GM19455 (cell line): ENCODE data around the gene EIF3L.

Experiments
- ATAC-seq: cut with Tn5 transposase; IDR thresholded peaks from one replicate; pipeline ENCODE4 v1.9.1; 2021; ENCODE audit not compliant: unreplicated experiment

EIF3L gene

DNA sequence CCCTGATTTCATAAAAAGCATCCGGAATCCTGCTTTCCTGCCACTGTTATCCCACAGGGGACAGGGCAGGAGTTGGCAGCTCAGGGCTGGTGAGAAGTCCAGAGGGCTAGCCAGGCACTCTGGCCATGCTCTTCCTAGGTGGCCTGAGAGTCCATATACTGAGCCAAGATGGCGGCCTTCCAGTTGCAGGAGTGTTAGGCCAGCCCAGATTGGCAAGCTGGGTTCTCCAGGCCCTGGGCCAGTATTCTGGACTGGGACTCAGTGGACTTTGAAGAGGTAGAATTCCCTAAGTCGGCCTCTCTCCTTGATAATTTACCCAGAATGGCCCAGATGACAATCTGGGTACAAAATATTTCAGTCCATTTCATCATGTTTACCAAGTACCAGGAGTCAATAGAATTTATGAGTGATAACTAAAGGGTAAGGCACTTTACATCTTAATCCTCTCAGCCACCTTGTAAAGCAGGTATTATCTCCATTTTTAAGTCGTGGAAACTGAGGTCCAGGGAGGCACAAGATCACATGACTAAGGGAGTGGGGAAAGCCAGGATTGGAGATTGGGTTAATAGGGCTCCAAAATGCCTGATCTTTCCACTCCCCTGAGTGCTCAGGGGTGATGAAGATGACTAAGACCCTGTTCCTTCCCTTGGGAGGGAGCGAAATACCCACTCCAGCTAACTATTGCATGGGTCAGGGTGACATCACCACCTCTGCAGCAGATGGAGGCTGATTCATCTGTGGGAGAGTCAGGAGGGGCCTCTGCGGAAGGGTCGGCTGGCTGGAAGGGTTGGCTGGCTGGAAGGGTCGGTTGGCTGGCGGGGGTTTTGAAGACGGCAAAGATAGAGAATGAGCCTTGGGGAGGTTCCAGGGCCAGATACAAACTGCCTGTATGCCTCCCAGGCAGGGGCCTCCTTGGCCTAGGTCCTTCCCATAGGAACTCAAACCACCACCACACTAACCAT, 55.6 kb downstream of the EIF3L start:
- no peak for ATAC-seq

DNA sequence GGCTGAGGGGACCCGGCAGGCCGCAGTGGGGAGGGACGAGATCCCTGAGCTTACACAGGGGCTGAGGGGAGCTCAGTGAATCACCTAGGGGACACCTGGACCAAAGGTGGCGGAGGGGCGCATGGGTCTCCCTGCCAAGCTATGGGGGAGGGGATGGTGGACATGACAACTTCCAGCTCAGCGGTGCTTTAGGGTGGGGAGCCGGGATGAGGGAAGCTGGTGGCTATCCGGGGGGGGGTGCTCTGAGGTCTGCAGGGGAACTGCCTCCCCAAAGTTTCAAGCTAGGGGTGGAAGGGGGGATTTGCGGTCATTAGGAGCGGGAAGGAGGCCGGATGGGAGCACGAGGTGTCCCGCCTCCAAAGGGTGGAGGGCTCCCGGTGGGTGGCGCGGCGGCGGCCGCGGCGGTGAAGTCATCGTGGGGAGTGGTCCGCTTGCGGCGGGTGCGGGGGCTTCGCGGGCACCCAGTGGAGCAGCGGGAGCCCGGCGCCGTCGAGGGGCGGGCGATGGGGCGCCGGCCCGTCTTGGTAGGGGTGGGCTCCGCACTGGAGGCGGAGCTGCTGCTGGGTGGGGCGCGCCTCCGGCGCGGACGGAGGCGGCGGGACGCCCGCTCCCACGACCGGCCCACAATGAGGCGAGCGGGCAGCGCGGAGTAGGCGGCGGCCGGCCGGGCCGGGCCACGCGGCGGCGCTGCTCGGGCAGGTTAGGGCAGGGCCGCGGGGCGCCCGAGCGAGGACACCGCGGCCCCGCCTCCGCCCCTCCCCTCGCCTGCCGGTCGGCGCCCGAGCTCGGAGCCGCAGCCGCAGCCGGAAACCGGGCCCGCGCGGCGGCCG, 56.5 kb downstream of the EIF3L start, which contains the start of gene MICALL1:
Gene MICALL1, plus strand, starts transcription at position 764 of the 830 bp plus-strand sequence. CDS start 126 bp downstream, outside the sequence.
- ATAC-seq = no peak

DNA sequence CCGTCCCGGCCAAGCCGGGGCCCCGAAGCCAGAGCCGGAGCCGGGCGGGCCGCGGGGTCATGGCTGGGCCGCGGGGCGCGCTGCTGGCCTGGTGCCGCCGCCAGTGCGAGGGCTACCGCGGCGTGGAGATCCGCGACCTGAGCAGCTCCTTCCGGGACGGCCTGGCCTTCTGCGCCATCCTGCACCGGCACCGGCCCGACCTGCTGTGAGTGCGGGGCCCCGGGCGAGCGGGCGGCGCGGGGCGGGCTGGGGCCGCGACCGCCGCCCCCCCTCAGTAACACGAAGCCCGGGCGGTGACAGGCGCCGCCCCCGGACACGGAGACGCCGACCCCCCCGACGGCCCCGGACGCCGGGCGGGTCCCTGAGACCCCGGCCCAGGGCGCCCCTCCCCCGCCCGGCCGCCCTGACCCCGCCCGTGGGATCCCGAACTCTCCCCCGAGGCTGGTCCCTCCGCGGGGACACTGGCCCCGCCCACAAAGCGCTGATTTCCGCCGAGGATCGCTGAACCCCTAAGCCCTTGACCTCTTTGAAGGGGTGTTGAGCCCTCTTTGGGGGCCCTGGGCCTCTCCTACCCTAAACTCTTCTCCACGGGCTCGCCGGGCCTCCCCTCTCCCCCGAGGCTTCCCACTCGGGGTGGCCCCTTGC, 57.3 kb downstream of the EIF3L start:
- no peak for ATAC-seq

DNA sequence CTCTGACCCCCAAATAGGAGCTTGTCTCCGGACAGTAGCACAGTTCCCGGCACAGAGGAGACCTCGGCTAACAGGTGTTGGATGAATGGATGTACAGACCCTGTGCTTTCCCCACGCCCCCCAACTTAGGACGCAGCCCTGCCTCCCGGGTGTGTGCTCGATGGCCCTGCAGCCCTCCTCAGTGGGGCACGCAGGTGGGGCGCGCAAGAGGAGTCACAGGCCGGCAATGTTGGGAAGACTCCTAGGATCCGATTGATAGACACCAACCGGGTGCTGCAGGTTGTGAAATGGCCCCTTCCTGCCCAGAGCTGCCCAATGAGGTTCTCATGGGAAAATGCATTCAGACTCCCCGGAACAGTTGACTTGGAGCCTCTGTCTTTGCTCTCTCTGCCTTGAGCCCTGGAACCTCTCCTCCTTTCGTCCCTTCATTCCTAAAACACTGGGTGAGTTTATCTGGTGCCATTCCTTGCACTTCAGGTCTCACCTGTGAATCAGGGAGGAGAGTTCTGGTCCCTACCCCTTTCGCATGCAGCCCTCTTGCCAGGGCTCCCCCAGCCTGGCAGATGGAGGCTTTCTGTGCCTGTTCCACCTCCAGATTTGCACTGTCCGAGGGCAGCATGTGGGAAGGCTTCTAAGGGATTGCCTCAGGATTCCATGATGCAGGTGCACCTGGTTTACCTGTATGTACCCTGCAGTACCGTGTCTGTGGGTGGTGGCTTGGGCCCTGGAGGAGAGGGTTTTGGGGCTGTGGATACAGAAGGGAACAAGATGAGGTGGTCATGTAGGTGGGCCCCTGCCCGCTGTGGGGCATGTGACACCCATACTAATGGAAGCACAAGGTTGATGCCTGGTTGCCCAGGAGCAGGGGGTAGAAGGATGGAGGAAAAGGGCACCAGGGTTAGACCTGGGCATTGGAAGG, 58.1 kb downstream of the EIF3L start:
- no peak for ATAC-seq

DNA sequence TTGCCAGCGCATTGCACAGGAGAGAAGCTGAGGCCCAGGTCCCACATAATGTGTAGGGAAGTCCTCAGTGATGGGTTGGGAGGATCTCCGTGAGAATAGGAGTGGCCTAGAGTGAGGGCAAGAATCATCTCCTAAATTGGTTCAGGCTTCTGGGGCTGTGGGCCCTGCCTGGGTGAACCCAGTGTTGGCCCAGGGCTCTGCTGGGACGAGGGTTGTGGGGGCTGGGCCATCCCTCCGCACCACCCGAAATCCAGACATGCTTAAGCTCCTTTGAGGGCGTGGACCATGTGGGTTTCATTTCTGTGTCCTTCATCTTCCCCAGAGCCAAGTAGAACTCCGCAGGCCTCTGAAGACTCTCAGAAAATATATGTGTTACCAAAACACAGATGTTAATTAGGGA, 60.5 kb downstream of the EIF3L start:
- ATAC-seq = no peak

DNA sequence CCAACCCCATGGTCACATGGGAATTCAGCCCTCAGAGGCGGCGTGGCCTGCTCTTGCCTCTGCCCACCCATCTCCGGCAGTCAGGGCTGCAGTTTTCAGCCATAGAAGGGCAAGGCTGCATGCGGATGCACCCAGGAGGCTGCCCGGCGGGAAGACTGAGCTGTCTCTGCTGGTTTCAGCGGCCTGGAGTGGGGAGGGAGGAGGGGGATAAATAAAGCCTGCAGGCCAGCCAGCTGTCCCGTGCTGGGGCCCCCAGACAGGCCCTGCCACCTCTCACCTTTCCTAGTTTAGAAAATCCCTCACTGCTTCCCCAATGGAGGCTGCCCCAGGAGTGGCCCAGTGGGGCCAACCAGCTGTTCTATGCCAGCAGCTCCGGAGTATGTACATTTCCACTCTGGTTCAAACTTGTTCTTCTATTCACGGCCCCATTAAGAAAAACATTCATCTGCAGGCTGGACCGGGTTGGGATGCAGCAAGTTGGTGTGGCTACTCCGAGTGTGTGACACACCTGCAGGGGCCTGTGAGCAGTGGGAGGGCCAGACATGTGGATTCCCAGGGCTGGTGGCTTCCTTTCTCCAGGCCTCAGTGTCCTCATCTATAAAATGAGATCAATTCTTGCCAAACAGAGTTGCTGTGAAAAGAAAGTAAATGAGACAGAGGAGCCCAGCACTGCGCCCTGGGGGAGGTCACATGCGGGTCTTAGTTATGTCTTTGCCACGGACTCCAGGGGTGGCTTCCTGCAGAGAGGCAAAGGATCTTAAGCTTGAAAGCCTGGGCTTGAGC, 61.9 kb downstream of the EIF3L start:
- no peak for ATAC-seq

DNA sequence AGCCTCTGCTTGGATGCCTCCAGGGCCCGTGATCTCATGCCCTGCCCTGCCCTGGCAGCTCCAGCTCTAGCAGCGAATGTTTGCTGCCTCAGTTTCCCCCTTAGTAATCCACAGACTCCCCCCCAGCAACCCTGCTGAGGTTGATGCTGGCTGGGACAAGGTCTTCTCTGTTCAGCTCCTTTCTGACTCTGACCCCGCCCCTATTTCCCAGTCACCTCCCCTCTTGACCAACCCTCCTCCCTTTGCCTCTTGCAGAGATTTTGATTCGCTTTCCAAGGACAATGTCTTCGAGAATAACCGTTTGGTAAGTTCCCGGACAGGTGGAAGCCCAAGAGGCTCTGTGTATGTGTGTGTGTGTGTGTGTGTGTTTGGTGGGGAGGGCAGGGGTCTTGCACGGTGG, 62.5 kb downstream of the EIF3L start:
- no peak for ATAC-seq

DNA sequence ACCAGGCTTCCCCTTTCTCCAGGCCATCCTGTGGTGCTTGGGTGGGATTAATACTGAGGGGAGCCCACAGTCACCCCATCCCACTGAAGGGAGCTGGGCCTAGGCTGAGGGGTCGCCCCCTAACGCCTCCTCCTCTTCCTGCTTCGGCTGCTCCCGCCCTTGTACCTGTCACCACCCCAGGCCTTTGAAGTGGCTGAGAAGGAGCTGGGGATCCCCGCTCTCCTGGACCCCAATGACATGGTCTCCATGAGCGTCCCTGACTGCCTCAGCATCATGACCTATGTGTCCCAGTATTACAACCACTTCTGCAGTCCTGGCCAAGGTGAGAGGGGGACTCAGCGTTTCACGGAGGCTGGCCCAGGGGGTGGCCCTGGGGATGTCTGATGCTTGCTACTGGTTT, 63.0 kb downstream of the EIF3L start:
- ATAC-seq = no peak

DNA sequence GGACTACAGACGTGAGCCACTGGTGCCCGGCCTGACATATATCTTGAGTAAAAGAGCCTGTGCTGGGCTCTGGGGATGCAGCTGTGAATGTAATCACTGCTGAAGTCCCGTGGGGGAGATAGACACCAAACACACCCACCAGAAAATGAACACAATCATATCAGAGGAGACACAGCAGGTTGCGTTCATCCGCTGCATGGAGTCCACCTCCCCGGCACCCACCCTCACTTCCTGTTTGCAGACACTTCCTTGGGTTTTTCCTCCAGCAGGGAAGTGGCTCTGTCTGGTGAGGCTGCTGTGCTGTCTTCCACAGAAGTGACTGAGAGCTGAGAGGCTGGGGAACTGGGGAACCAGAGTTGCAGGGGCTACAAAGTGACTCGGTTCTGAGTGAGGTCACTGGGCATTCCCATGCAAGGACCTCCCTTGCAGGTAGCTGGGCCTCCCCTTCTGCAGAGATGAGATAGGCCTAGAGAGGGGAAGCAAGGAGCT, 64.1 kb downstream of the EIF3L start:
- ATAC-seq = no peak

DNA sequence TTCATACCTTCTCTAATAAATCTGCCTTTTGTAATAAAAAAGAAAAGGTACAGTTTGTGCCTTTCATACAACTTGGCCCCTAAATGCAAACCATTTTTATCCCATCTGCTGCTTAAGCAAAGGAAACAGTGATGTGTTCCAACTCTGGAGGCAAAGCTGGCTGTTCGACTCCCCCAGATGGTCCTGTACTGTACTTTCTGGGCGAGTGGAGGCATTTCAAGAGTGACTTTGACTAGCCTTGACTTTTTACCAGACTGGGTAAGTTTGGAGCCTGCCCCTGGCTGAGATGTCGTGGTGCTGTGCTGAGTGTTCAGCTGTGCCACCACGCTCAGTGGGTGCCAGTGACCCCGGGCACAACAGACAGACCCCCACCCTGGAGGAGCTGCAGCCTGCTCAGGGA, 67.1 kb downstream of the EIF3L start:
- ATAC-seq = no peak

DNA sequence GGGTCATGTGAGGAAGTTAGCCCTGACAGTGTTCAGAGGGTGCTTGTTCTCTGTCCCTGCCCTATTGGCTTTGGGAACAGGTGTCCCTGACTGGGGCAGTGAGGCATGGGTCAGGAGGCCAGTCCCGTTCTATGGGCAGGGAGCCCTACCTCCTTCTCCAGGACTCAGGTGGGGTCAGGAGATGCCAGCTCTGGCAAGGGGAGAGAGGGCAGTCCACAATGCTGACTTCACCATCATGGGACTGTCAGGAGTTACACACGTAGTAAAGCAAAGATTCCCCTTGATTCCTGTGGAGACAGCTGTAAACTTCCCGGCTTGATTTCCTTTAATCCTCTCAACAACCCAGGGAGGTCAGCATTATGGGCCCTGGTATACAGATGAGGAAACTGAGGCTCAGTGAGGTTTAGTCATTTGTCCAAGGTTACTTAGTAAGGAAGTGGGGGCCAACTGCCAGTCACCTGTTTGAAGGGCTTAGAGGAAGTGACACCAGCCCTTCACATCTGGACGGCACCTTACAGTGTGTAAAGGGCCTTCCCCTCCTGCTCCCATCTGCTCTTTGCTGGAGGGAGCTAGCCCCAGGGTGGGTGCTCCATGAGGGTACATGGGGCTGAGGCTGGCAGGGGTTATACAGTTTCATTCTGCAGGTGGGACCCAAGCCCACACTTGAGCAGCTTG, 68.8 kb downstream of the EIF3L start:
- no peak for ATAC-seq

DNA sequence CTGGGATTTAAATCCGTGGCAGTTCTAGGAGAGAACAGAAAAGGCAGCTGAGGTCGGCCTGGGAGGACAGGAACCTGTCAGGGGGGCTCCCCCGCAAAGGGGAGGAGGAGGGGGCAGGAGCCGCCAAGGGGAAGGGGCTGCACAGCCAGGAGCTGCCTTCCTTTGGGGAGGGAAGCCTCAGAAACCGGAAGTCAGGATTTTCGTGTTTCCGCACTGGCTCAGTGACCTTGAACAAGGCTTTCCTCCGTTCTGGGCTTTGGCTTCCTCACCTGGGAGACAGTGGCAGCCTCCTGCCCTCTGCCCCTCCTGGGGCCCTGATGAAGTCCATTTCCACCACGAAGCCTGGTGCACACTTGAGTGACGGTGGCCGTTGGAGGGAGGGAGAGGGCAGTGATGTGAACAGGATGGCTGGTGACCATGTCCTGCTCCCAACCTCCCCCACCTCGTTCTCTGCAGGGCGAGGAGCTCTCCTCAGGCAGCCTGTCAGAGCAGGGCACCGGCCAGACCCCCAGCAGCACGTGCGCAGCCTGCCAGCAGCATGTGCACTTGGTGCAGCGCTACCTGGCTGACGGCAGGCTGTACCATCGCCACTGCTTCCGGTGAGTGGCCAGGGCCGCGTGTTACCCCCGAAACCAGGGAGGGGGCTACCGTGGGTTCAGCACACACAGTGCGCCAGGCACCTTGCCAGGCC, 69.5 kb downstream of the EIF3L start:
- ATAC-seq = no peak

DNA sequence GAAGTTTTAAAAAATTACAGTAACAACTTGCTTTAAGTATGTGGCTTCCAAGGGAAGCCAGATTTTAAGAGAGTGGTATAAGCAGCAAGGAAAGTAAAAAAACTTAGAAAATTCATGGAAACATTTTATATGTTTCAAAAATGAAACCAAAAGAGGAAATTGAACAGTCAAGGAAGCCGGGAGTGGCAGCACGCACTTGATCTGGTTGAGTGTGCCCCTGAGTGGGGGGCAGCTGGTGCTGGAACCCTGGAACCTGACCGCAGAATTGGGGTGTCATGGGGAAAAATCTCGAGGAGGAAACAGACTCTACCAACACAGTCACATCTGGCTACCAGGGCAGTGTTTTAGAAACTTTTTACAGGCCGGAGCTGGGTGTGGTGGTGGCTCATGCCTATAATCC, 70.9 kb downstream of the EIF3L start:
- ATAC-seq = no peak

DNA sequence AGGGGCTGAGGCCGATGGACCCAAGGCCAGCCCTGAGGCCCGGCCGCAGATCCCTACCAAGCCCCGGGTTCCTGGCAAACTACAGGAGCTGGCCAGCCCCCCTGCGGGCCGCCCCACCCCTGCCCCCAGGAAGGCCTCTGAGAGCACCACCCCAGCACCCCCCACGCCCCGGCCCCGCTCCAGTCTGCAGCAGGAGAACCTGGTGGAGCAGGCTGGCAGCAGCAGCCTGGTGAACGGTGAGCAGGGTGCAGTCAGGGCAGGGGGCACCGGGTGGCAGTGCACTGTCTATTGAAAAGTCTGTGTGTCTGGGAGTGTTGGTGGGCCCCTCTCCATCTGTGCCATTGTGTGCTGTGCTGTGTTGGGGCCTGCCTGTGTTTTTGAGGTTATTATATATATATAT, 73.0 kb downstream of the EIF3L start:
- ATAC-seq = no peak

DNA sequence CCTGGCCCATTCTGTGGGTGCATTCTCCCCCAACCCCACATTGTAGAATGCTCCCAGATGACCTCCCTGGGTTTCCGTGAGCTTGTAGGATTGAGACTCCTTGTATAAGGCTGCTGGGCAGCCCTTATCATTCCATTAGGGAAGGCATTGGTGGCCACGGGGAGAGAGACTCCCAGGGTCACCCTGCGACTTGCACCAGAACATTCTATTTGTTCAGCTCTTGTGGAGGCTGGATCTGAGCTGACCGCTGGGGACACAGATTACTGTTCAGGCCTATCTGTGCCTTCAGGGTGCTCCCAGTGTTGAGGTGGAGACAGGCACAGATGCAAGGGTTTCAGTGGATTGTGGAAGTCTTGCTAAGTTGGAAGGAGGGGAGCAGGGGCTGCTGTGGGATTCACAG, 74.7 kb downstream of the EIF3L start:
- no peak for ATAC-seq

DNA sequence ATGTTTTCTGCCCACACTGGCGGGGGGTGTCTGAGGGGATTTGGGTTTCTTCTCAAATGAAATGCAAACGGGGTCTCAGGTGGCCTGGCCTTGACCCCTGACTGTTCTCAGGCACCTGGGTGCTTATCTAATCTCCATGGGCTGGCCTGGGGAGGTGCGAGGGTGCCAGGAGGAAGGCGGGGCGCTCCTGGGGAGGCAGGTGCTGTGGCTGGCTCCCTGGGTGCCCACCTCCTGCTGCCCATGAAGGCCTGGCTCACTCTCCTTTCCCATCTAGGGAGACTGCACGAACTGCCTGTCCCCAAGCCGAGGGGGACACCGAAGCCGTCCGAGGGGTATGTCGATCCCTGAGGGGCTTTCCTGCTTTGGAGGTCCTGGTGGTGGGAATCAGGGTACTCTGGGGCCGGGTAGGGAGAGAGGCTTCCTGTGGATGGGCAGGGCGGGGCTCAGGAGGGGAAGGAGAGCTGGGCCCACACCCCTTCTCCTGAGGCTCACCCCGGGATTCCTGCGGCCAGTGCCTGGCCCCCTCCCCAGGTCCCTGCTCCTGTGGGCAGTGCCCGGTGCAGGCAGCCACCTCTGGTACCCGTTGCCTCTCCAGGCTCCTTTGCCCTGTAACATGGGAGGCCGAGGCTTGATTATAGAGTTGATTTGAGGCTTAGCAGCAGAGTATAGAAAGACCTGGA, 75.3 kb downstream of the EIF3L start:
- no peak for ATAC-seq

DNA sequence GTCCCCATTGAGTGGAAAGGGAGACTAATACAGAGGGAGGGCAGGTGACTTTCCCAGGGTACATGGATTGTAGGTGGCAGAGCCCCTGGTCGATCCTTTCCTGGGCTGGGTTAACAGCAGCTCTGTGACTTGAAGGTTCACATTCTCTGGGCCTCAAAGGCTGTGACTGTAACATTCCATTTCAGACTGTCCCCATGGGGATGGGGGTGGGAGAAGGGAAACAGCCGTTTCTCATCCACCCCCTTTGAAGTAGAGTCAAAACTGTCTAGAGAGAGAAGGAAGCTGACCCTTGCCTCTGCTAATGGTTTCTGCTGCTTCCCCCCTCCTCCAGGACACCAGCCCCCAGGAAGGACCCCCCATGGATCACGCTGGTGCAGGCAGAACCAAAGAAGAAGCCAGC, 76.1 kb downstream of the EIF3L start:
- no peak for ATAC-seq

DNA sequence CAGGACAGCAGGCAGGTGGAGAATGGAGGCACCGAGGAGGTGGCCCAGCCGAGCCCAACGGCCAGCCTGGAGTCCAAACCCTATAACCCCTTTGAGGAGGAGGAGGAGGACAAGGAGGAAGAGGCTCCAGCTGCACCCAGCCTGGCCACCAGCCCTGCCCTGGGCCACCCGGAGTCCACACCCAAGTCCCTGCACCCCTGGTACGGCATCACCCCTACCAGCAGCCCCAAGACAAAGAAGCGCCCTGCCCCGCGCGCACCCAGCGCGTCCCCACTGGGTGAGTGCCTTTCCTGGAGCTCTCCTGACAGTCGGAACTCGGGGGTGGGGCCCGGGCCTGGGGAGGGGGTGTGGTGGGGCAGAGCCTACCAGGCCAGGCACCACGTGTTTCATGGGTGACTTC, 76.5 kb downstream of the EIF3L start:
- ATAC-seq = no peak
